ENCODE data around the gene SDR9C7.

SDR9C7 gene

GRCh38 chr12:56877195-56878009 is 56.8 kb downstream of the SDR9C7 start:
- no peak for DNase-seq (ENCODE audit: low read depth in 2 of 2)

DNA sequence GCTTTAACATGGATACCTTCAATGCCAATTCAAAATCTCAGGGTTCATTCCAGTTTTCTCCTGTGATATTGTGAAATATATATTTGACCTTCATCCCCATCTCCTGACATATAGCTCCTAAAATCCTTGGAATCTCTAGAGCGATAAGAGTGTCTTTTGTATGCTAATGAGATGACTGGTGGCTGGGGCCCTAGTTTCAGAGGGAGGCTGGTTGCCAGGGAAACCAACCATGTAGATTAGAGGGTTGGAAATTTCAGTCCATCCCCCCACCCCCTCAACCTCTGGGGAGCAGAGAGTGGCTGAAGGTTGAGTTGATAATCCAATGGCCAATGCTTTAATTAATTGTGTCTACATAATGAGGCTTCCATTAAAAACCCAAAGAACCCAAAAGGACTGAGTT is 59.4 kb downstream of the SDR9C7 start:
- no peak for DNase-seq (ENCODE audit: low read depth in 2 of 2)

- DNase-seq (ENCODE audit: low read depth in 2 of 2): no peak
These were observed 60.8 kb downstream of the SDR9C7 start for GRCh38 chr12:56873382-56873781.

All from stimulated activated CD8-positive, alpha-beta memory T cell treated with anti-CD3 and anti-CD28 coated beads, Interleukin-7, amount 100 ng/mL, for 4 hours (primary cell).